Activated naive CD4-positive, alpha-beta T cell treated with Interleukin-2 at 50 U/mL for 16 hours (primary cell): Measurements from ENCODE around the gene DNAH14.
"Not testable (repeated sequence)": the region's sequence is repeated elsewhere in the genome, so short reads cannot be mapped to it uniquely, and the experiment has no call there.

Source experiments
- DNase-seq: peaks from one replicate; pipeline ENCODE4 v3.0.0-alpha.2; 2020

Gene DNAH14

GRCh38 chr1:224922404-224923164, 6.9 kb upstream of the DNAH14 start:
- DNase-seq: no peak

- no peak for DNase-seq
These were observed 5.7 kb upstream of the DNAH14 start for GRCh38 chr1:224923726-224924125.

GRCh38 chr1:224927631-224928030, 1.8 kb upstream of the DNAH14 start:
- DNase-seq: not testable (repeated sequence)

GRCh38 chr1:224928906-224929305, 569 bp upstream of the DNAH14 start:
- DNase-seq: no peak

GRCh38 chr1:224931605-224932004, 2.1 kb downstream of the DNAH14 start:
- no peak for DNase-seq

GRCh38 chr1:224932607-224933249, 3.3 kb downstream of the DNAH14 start:
- DNase-seq: no peak

GRCh38 chr1:224933584-224933983, 4.1 kb downstream of the DNAH14 start:
- no peak for DNase-seq

GRCh38 chr1:224938652-224939051, 9.2 kb downstream of the DNAH14 start:
- no peak for DNase-seq

- DNase-seq: no peak
These were observed 10.5 kb downstream of the DNAH14 start for GRCh38 chr1:224939844-224940425.

- DNase-seq: not testable (repeated sequence)
These were observed 11.3 kb downstream of the DNAH14 start for GRCh38 chr1:224940735-224941134.

- DNase-seq: not testable (repeated sequence)
These were observed 16.3 kb downstream of the DNAH14 start for GRCh38 chr1:224945651-224946348.

- DNase-seq: not testable (repeated sequence)
These were observed 16.8 kb downstream of the DNAH14 start for GRCh38 chr1:224946349-224946691.

- no peak for DNase-seq
These were observed 28.2 kb downstream of the DNAH14 start for GRCh38 chr1:224957696-224958095.

- DNase-seq: no peak
These were observed 29.0 kb downstream of the DNAH14 start for GRCh38 chr1:224958490-224958889.

- DNase-seq: no peak
These were observed 29.6 kb downstream of the DNAH14 start for GRCh38 chr1:224959115-224959514.

- DNase-seq: no peak
These were observed 30.2 kb downstream of the DNAH14 start for GRCh38 chr1:224959656-224960055.

- no peak for DNase-seq
These were observed 50.7 kb downstream of the DNAH14 start for GRCh38 chr1:224980181-224980580.

GRCh38 chr1:224981922-224982354, 52.5 kb downstream of the DNAH14 start:
- DNase-seq: not testable (repeated sequence)

- no peak for DNase-seq
These were observed 58.6 kb downstream of the DNAH14 start for GRCh38 chr1:224988042-224988441.

GRCh38 chr1:224989615-224990014, 60.1 kb downstream of the DNAH14 start:
- DNase-seq: no peak

- DNase-seq: not testable (repeated sequence)
These were observed 62.1 kb downstream of the DNAH14 start for GRCh38 chr1:224991550-224991949.

- no peak for DNase-seq
These were observed 66.1 kb downstream of the DNAH14 start for GRCh38 chr1:224995602-224996001.

- DNase-seq: no peak
These were observed 66.8 kb downstream of the DNAH14 start for GRCh38 chr1:224996266-224996665.

- no peak for DNase-seq
These were observed 68.7 kb downstream of the DNAH14 start for GRCh38 chr1:224998185-224998584.
